GM19467 (cell line): ENCODE measurements around the gene CYP1B1.
"Not testable (repeated sequence)": the region's sequence is repeated elsewhere in the genome, so short reads cannot be mapped to it uniquely, and the experiment has no call there.

Experiments
- ATAC-seq: cut with Tn5 transposase; IDR thresholded peaks from one replicate; pipeline ENCODE4 v1.9.1; 2021; ENCODE audit warnings: mild to moderate bottlenecking, moderate library complexity; ENCODE audit not compliant: unreplicated experiment

Gene CYP1B1

DNA sequence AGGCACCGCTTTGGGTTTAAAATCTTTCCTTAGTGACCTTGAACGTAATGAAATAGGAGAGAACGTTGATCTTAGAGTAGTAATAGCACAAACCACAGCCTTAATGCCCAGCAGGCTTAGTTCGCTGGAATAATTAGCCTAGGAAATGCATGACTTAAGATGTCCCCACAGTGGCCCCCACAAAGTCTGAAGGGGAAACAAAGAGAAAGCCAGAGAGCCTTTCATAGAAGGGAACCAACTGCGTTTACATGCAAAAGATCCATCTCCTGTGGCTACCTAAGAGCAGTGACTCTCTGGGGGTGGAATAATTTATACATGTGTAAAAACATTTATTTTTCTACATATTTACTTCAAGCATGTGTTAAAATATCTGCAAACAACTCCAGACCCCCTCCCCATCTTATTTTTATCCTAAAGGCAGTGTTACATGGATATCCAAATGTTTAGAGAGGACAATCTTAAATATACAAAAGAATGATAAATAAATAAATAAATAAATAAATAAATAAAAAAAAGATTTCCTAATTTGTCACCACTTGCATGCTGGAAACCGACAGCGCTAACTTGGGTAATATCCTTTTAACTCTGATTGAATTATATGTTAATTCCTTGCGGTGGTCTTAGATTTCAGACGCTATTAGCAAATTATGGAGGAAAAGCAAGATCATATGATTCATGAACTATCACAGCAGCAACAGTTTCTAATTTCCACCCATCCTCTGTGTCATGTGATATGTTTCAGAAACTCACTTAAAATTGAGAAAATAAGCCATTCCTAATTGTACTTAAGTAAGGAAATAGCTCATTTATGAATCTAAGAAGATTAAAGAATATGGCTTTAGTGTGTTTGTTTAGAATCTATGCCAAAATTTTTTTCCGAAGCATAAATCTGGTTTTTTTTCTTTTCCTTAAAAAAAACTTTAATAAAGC, 23.4 kb upstream of the CYP1B1 start:
- ATAC-seq, result no peak

DNA sequence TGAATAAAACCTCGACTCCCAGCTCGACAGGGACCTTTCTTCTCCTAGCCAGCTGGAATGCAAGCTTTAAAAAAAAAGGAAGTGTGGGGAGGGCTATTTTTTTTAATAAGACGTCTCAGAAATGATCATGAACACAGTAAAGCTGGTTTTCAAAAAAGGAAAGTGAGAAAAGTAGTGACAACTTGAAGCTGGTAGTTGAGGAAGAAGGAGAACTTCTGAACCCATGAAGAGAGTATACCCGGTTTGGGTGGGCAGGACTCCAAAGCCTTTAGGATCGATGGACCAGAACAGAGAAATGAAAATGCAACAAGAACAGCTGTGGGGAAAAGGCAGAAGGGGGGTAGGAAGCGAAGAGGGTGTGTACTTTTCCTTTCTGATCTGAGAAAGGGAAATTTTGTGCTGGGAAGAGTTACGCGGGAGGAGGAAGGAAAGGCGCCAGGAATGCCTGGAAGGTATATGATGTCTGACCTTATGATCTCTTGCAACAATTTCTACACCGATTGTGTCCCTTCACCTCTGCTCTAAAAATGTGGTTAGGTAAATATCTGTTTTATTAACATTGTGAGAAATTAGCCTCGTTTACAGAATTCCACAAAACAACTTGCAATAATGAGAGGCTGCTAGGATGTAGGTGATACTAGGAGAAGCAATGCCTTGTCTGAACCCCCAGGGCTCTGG, 22.6 kb upstream of the CYP1B1 start:
- no peak for ATAC-seq

DNA sequence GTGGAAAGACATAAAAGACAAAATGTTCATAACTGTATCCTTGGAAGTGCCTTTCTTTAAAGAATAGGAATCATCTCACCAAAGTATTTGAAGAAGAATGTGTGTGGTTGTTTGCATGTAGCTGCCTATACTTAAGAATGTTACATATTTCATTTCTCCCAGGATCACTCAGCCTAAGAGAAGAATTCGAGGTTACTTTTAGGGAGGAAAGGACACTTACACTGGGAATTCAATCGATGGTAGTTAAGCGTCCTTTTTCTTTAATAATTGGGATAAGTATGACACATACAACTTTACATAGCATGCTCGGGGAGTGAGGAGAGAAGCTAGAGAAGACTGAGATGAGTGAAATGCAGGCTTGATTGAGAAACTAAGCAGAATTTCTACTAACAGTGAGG, 22.0 kb upstream of the CYP1B1 start:
- no peak for ATAC-seq

DNA sequence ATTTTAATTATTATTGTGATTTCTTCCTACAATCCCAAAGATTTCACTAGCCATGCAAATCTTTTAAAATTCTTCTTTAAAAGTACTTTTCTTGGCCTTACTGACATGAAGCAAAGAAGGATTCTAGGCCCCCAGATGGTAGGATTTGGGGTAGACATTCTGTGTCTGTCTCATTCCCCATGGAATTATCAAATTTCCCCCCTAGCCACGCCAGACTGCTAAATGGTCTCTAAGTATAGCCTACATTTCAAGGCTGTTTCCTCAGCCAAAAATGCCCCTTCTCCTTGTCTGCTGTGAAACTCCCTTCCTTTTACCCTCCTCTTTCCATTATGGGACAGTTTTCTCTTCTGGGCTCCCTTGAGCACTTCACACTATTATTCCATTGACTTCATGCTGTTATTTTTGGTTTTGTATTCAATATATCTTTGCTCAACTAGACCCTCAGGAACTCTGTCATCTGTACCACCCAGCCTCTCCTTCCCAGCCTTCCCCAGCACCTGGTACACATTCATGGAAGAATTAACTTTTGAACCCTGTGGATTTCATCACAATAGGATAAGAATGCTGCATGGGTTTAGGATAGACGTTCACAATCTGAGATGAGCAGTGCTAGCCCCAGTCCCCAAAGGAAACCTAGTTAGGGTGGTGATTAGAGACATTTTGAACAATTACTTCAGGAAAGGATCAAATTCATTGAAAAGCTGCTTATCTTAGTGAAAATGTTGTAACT, 21.5 kb upstream of the CYP1B1 start:
- ATAC-seq, result no peak

DNA sequence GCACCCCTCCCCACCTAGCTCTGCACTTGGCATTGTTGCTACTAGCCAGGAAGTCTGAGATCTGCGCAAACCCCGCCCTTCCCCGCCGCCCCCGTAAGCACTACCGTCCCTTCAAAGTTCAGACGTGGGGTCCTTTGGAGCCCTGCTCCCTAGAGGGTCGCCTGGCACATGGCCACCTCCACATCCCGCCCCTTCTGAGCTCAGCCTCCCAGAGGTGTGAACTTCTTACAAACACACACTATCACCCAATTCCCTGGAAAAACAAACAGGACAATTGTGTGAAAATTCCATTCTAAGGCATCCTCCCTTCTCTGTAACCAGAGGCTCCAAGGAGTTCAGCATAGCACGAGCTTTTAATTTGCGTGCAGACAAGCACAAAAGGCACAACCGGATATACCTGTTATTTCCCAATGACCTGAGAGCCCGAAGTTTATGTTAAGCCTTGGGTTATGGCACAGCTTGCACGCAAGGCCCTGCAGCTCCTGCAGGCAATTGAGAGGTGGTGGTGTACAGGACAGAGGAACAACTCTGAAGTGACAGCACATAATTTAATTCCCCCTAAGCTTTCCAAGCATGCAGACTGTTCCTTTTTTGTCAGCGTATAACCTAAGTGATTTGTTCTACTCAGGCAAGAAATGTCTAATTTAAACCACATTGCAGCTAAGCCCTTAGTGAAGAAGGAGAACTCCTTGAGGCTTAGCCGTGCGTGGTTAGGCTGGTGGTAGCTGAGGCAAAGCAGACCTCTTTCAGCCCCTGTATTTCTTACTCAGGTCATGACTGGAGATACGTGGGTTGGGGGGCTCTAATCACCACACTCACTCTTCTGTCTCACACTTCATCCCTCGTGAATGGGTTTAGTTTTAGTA, 20.3 kb upstream of the CYP1B1 start:
- no peak for ATAC-seq

DNA sequence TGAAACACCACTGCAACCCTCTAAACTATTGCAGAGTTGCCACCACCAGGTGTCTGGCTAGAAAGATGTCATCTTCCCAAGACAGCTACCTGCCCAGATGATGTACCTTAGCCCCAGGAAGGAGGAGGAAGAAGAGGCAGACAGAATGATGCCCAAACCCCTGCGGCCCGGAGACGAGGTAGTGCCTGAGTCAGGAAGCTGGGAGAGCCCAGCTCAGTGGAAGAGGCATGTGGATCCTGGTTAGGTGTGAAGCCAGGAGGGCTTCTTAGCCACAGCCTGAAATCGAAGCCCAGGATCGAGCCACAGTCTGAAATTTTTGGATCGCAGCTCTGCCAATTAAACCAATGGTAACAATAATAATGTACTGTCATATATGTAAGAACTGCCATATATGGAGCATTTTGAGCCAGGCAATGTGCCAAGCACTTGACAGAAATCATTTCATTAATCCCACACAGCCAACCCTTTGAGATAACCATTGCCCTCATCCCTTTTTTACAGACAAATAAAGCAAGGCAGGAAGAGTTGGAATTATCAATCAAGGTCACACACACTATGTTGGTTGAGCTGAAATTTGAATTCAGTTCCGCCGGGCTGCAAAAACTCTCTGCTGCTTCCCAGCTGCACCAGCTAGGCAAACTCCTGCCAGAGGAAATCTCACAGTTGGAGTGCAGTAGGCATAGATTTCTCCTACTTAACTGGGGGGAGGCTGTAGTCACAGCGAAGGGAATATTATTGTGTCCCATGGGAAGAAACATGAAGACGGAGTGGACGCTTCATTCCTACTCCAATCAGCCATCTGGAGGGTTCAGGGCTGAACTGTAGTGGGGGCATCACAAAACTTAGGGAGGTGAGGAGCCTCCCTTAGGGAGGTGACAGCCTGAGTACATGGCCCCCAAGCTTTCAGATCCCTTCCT, 19.4 kb upstream of the CYP1B1 start:
- no peak for ATAC-seq

DNA sequence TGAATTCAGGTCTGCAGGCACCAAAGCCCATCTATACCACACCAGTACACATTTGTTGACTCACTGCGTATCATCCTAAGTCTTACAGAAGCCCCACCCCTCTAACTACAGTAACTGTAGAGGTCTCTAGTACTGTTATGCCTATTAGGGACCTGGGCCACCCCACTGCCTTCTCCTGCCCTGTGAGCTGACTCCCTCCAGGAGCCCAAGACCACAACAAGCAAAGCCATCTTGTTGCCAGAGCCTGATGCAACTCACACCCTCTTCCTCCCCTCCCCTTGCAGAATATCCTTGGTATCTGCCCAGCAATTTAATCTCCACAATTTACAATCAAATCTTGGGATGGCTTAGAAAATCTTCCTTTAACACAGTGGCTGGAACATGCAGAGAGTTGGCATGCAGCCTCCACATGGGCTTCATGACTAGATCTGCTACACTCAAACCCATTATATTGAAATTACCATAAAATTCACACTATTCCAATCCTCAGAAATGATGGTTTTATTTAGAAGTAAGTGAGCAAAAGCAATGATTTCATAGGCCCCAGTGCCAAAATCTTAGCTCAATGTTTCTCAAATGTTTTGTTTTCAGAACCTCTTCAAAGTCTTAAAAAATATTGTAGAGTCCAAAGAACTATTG, 17.7 kb upstream of the CYP1B1 start:
- no peak for ATAC-seq

DNA sequence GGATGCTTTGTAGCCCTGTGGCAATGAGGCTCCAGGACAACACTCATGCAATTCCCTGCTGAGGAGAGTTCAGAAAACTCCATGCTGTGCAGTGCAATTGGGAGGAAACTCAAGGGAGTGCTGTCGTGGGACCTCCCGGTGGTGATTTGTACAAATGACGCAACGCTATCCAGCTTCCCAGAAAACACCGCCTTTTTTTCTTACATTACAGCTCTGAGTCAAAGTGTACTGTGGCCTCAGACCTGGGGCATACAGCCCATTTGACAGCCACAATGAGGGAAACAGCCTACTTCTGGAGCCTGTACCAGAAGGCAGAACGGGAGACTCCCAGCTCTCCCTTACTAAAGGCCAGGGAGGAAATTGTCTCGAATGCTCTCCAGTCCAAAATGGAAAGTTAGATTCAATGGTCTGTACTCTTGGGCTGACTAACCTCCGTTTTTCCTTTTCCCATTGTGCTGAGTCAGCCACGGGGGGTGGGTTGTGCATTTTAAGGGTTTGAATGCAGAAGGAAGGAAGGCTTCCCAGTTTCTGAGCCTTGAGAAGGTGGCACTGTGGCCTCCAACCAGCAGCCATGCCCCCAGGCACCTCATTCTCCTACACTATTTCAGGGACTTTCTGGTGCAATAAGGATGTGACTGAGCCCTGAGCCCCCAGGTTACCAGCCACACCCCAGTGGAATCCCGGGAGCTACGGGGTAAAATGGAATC, 16.4 kb upstream of the CYP1B1 start:
- ATAC-seq, result no peak

DNA sequence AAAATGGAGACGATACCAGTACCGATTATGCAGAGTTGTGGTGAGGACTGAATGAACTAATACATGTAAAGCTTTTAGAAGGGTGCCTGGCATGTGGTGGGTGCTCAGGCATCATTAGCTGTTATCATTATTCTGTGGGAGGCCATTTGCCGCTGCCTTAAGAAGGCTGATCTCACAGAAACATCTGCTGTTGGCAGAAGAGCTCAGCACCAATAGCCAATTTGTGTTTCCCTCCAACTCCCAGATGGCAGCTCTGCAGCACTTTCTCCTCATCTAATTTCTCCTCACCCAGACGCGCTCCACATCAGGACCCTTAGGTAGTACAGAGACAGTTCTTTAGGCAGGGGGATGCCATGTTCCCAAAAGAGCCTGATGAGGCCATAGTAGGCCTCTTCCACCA, 15.8 kb upstream of the CYP1B1 start:
- no peak for ATAC-seq

DNA sequence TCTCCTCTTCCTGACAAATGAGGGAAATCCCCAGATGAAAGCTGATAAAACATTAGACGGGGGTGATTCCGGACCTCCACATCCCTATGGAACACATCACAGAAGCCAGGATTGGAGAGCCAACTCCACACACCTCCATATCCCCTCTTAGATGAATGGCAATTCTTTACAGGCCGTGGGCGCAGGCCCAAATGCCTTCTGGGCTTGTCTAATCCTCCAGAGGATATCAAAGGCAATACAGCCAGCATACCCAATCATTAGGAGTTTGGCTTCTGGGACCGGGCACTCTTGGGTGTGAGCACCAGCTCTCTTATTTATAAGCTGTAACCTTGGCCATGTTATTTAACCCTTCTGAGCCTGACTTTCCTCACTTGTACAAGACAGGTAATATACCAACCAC, 15.0 kb upstream of the CYP1B1 start:
- no peak for ATAC-seq

DNA sequence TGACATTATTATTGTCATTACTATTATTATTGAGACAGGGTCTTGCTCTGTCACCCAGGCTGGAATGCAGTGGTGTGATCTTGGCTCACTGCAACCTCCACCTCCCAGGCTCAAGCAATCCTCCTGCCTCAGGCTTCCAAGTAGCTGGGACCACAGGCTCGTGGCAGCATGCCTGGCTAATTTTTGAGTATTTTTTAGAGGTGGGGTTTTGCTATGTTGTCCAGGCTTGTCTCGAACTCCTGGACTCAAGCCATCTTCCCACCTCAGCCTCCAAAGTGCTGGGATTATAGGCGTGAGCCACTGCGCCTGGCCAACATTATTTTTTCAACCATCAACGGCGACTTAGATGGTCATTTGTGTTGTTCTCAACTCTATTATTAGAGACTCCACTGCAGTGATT, 14.3 kb upstream of the CYP1B1 start:
- not testable (repeated sequence) for ATAC-seq

DNA sequence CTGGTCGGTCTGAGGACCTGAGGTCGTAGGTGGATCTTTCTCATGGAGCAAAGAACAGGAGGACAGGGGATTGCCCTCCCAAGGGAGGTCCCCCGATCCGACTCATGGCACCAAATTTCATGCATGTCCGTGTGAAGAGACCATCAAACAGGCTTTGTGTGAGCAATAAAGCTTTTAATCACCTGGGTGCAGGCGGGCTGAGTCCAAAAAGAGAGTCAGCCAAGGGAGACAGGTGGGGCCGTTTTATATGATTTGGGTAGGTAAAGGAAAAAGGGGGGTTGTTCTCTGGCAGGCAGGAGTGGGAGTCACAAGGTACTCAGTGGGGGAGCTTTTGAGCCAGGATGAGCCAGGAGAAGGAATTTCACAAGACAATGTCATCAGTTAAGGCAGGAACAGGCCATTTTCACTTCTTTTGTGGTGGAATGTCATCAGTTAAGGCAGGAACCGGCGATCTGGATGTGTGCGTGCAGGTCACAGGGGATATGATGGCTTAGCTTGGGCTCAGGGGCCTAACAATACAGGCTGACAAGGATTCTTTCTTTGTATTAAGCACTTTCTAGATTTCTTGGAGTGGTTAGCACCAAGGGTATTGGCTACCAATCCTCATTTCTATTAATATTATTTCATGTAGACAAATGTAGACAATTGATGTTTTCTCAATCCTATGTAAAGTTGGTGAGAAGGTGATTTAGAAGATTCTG, 10.2 kb upstream of the CYP1B1 start:
- not testable (repeated sequence) for ATAC-seq

DNA sequence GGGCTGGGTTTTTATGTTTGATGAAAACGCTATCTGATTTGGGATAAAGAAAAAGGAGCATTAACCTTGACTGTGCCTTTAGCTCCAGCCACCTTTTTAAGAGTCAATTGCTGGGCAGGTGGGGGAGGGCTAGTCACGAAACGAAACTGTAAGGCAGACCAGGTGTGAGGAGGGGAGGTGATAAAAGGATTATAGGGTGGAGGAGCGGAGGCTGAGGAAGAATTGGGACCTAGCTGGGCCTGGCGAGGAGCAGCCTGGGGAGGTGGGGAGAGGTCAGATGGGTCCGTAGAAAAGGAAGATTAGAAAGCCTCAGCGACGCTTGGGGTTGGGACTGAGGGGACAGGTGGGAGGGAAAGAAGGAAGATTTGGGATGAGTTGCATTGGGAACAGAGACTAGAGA, 8.6 kb upstream of the CYP1B1 start:
- not testable (repeated sequence) for ATAC-seq

DNA sequence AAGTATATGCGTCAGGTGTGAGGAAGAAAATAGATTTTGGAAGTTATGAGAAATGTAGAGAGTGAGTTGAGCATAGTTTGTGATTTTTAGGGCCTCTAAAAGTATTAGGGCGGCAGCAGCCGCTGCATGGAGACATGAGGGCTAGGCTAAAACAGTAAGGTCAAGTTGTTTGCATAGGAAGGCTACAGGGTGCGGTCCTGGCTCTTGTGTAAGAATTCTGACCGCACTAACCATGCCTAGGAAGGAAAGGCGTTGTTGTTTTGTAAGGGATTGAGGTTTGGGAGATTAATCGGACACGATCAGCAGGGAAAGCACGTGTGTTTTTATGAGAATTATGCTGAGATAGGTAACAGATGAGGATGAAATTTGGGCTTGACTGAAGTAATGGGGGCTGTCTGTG, 6.8 kb upstream of the CYP1B1 start:
- not testable (repeated sequence) for ATAC-seq

DNA sequence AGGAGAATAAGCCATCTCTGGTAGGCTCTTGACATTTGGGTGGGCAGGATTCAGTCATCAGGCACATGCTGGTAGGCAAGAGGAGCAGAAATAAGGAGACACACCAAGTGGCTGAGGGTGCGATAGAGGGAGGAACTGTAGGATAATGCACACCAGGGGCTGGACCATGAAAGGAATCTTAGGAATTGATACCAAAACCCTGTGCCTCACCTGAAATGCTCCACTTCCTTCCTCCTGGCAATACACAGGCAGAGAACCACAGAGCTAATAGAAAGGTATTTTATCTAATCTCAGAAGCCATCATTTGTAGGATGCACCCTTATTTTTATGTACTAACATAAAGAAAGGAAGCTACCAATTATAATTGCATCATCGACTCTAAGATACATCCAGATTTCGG, 4.4 kb upstream of the CYP1B1 start:
- no peak for ATAC-seq

DNA sequence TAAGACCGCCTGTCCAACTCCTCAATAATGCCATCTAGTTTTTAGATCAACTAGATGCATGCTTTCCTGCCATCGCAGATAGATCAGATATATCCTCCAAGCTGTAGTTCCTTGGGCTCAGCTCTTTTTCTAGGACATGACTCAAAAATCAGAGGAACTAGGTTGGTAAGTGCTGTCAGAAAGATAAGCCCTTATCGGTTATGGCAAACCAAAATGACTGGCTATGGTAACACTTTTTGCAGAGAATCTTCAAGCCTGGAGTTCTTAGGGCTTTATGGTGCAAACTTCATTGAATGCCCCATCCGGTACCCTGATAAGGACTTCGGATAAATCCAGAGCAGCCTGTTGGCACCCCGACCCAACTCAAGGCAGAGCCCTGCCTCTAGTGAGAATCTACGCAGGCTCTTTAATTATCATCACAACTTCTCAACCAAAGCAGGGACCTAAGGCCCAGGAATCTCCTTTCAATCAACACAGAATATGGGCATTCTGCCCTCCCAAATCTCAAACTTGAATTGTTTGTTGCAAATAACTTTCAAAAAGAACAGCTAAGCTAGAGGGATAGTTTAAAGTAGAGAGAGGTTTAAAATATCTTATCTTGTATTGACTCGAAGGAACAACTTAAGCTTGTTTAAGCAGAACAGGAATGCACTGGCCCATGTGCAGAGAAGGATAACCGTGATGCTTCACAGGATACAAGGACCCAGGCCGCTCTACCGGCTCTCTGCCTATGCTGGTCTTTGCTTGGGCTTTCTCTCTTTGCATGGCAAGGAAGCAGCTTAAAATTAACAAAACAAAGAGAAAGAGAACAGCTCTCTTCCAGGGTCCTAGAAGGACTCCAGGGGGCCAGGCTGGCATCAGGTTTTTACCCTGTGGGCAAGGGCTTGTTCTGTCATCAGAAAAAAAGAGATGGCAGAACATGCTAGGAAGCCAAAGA, 3.4 kb upstream of the CYP1B1 start:
- ATAC-seq, result no peak

DNA sequence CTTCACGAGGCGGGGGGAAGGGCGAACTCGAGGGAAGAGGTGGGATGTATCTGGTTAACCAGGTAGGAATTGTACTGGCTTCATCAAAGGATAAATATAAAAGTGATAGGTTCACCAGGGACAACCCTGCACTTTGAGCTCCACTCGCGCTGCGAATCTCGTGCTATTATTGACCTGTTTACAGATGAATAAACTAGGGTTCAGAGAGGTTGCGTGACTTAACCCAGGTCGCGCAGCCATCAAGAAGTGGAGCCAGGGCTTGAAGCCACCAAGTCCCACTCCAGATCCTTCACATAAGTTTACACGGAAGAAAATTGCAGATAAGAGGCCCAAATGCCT, 1.4 kb upstream of the CYP1B1 start:
- ATAC-seq, result no peak
